Measurements from ENCODE around the gene RAMP3. TPM values are rescaled to one million over a fixed set of nuclear protein-coding genes. Genes with fewer than 3 reads are reported as not detected.

The RAMP3 gene
- total RNA-seq, 1 donor from 2014 or later, result 52.5 TPM

- no peak for DNase-seq (ENCODE audit: low spot score)
- intact Hi-C loops (cut with DNase I), result no loop called here
Measured at GRCh38 chr7:45230611-45231165, 73.1 kb downstream of the RAMP3 start.

- no peak for DNase-seq (ENCODE audit: low spot score)
- intact Hi-C loops (cut with DNase I), result no loop called here
Measured at GRCh38 chr7:45233249-45233775, 75.7 kb downstream of the RAMP3 start.

Other genes starting within 250 kb of the RAMP3 start
- 2.4 TPM for gene MYO1G, start 178.8 kb upstream of the RAMP3 start, total RNA-seq
- gene CCM2, start 157.6 kb upstream of the RAMP3 start, total RNA-seq, result 35.3 TPM
- 5.3 TPM for gene NACAD, start 68.8 kb upstream of the RAMP3 start, total RNA-seq
- 61.4 TPM for gene TBRG4, start 46.1 kb upstream of the RAMP3 start, total RNA-seq